Anterior cingulate cortex (tissue), 58 donors: ENCODE measurements around the gene GPT2.
A peak's percentile ranks its signal among the peaks of the same experiment; 100 is the strongest.

ENCODE experiments used
- DNase-seq, 58 donors: peaks; one replicate each; lab custom pipeline; 2025; lab: John Stamatoyannopoulos, UW

Gene GPT2

GRCh38 chr16:46950009-46950408 lies 65.8 kb downstream of the GPT2 start:
- DNase-seq = no peak

- DNase-seq = no peak
These were observed 70.4 kb downstream of the GPT2 start for GRCh38 chr16:46954562-46954961.

- DNase-seq = peak in 2 of 58 donors; percentile 2 to 6
These were observed 77.5 kb downstream of the GPT2 start for GRCh38 chr16:46961373-46962353.

GRCh38 chr16:46962629-46963028 lies 78.5 kb downstream of the GPT2 start:
- no peak for DNase-seq

GRCh38 chr16:46968063-46968435 lies 83.9 kb downstream of the GPT2 start:
- no peak for DNase-seq

GRCh38 chr16:46970089-46970488 lies 85.9 kb downstream of the GPT2 start:
- peak in 8 of 58 donors; percentile 0 to 12 (median 6) for DNase-seq

GRCh38 chr16:46971271-46971670 lies 87.1 kb downstream of the GPT2 start:
- DNase-seq = no peak

- peak in 25 of 58 donors; percentile 2 to 47 (median 27) for DNase-seq
These were observed 88.5 kb downstream of the GPT2 start for GRCh38 chr16:46972429-46973206.

- DNase-seq = peak; percentile 18 to 92 (median 84)
These were observed 89.2 kb downstream of the GPT2 start, which contains the start of gene DNAJA2 for GRCh38 chr16:46973207-46973995. Gene DNAJA2, minus strand, starts transcription at chr16:46973674. Its CDS starts 102 bp downstream, at chr16:46973572.

- no peak for DNase-seq
These were observed 89.8 kb downstream of the GPT2 start for GRCh38 chr16:46973996-46974324.

- peak in 1 of 58 donors; percentile 1 for DNase-seq
These were observed 90.2 kb downstream of the GPT2 start for GRCh38 chr16:46974352-46974751.

GRCh38 chr16:46975165-46975564 lies 91.0 kb downstream of the GPT2 start:
- no peak for DNase-seq

- DNase-seq = no peak
These were observed 91.8 kb downstream of the GPT2 start for GRCh38 chr16:46975908-46976470.

GRCh38 chr16:46976550-46976949 lies 92.4 kb downstream of the GPT2 start:
- no peak for DNase-seq
